Brain pericyte (primary cell): ENCODE results near the gene OR8H1.

ENCODE experiments used
- DNase-seq: peaks from one replicate; pipeline ENCODE4 v3.0.0-alpha.2; 2012; ENCODE audit warnings: low read depth, low spot score

Gene OR8H1

DNA sequence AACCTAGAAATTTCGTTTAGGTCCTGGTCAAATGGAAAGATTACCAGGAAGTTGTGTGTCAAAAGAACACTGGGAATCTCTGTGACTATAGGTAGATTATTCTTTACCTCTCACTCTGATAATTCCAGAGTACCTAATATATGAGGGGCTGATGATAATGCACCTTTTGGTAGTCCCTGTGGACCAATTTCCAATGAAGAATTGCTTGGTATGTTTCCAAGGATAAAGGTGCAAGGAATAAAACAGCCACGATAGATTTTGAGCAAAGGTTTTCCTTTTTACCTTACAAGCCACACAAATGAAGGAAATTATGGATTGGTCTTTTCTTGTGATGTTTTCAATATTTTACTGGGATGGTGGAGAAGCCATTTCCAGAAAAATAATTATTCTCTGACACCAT, at the start of gene OR8H1:
Gene OR8H1, minus strand, starts transcription at position 101 of the 400 bp plus-strand sequence. CDS start 1,192 bp downstream, outside the sequence.
- no peak for DNase-seq

GRCh38 chr11:56340289-56340688, 48.2 kb upstream of the OR8H1 start:
- DNase-seq, result no peak

DNA sequence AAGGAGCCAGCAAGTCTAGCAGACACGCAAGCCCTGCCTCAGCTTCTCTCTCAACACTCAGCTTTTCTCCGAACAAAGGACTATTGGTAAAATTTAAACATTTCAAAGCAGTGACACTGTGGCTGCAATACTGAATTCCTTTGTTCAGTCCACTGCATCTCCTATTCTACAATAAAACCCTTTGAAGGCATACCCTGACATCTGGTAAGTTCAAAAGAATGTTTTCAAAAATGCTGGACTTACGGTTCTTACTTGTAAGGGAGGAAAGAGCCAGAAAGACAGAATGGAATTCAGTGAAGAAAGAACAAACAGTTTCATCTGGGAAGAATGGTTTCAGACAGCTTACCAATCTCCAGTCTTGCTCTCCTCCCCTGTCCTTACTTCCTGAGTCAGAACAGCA, 41.1 kb upstream of the OR8H1 start:
- DNase-seq, result no peak

DNA sequence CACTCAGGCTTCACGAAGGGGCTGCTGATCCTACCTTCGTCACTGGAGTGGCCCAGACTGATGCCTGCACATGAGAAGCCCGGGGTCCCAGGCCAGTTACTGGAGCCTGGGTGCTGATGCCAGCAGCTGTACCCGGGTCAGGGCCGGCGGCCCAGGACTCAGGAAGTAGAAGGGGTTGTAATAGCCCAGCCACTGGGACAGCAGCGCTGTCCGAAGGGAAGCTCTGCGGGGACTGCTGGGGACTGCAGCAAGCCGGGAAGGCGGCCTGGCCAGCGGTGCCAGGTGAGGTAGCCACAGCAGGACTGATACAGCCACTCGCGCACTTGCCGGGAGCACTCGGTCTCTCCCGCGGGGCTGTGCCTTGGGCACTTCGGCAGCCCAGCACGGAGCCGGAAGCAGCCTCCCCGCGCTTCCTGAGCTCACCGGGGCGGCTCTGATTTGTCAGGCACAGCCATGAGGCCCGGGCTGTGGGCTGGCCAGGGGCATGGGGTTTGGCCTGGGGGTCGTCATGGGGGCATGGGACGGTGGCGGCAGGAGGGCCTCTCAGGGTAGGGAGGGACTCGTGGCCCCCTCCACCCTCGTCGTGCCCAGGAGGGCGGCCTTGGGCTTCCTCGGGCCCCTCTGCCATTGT, 39.9 kb upstream of the OR8H1 start:
- DNase-seq, result peak; percentile 2

DNA sequence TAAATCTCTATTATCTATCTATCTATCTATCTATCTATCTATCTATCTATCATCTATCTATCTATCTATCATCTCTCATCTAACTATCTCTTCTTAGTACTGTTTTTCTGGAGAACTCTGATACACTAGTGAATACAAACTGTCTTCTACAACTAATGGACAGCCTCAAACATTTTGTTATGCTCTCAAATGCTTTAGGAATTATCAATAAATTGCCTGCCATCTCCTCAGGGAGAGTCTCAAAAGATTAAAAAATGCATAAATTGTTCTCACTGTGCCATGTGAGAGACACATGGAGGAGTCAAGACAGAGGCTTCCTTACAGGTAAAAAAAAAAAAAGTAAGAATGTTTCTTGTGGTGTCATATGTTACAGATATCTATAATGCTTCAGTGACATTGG, 22.8 kb upstream of the OR8H1 start, which contains the start of gene OR8K3:
Gene OR8K3, plus strand, starts transcription at position 301 of the 400 bp plus-strand sequence. CDS start 3,163 bp downstream, outside the sequence.
- no peak for DNase-seq

DNA sequence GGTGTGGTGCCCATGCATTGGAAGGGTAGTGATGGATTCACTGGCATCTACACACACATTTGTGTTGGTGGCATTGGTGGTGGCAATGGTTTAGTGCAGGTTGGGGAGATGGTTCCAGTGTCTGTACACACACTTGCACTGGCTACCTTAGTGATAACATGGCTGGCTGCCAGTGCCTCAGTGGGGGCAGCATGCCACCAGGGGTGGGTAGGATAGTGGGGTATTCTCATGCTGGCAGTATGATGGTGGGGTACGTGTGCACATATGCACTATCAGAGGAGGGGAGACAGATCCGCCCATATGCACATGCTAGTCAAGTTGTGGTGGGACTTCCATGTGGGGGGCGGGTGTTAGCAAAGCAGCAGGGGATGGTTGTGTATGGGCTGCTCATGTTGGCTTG, 15.8 kb upstream of the OR8H1 start:
- DNase-seq, result no peak

- DNase-seq, result no peak
Observed at GRCh38 chr11:56296898-56297297, 4.8 kb upstream of the OR8H1 start.

- DNase-seq, result no peak
Observed at GRCh38 chr11:56273854-56274253, 18.2 kb downstream of the OR8H1 start, which contains the start of gene OR5T1. Gene OR5T1 (plus strand): TSS chr11:56274154. CDS start chr11:56275639, 1,485 bp downstream.

DNA sequence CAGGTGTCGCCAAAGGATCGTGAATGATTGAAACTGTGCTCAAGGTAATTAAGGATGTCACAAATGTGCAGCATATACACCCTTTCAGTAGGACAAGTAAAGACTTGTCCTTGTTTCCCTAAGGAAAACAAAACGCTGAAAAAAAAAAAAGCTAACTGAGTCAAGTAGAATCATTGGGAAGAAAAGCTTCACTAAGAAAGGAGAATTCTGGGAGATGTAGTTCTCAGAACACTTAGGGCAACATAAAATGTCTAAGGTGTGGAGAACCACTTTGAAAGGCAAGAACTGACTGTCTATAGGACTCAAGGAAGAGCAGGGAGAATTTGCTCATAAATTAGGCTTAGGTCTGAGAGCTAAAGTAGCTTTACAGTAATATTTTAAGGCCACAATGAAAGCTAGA, 21.0 kb downstream of the OR8H1 start:
- DNase-seq, result no peak

GRCh38 chr11:56251954-56252353, 40.1 kb downstream of the OR8H1 start, which contains the start of gene OR5T3:
Gene OR5T3 (plus strand): TSS chr11:56252254. CDS start chr11:56252254, 0 bp downstream.
- DNase-seq, result no peak
